NCI-H2196 (cell line): ENCODE measurements around the gene SARNP.
"Not testable (repeated sequence)": the region's sequence is repeated elsewhere in the genome, so short reads cannot be mapped to it uniquely, and the experiment has no call there.

ENCODE experiments used
- DNase-seq: peaks from one replicate; lab custom pipeline; 2025; ENCODE audit not compliant: unreplicated experiment; lab: John Stamatoyannopoulos, UW

Gene SARNP

DNA sequence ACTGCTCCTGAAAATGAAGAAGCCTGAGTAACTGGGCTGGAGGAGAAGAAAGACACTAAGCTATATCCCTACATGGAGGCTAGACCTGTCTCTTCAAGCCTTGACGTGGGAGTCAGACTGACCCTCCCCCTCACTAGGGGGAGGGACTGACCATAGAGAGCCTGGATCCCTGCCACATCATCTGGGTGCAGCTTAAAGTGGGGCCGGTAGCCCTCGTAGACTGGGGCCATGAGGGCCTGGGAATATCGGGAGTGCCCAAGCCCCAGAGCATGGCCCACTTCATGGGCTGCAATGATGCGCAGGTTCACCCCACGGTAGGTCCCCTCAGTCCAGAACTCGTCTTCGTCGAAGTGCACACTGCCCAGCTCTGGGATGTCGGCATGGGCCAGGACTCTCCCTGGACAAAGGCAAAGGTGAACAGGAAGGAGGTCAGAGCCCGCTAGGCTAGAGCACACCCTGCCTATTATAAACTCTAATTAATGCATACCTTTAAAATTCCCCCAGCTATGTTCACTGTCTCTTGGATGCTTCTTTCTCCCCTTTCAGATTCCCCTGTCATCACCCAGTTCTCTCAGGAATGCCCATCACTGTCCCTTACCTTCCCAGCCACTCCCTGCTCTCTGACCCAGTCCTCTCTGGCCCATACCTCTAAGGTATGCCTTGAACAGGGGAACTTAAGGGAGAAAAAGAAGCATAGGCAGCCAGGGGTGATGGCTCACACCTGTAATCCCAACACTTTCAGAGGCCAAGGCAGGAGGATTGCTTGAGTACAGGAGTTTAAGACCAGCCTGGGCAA is 22.0 kb upstream of the SARNP start:
- no peak for DNase-seq

DNA sequence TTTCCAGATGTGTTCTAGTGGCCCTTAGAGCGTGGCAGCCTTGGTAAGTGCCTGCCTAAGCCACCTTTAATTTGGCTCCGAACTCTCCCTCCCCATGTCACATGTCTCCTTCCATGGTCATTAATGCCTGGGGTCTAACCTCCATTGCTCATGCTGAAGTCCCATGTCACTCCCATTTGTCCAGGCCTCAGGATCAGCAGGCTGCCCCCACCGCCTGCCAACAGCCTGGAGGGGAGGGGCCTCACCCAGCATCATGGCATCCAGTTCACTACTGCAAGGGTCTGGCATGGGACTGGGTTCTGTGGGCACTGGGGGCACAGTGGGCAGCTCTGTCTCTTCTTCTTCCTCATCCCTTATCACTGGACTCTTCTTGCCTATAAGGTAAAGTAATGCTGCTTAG is 20.8 kb upstream of the SARNP start:
- no peak for DNase-seq

DNA sequence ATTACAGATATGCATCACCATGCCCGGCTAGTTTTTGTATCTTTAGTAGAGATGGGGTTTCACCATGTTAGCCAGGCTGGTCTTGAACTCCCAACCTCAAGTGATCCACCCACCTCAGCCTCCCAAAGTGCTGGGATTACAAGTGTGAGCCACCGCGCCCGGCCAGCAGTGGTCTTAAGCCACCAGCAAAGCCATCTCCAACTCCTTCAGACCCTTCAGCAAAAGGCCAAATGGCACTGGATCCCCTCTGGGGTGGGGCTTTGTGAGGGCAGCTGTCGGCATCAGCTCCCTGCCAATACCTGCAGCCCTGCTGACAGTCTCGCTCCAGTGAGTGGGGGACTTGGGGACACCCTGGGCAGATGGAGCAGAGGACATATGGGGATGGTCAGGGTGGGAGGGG is 16.9 kb upstream of the SARNP start:
- not testable (repeated sequence) for DNase-seq

DNA sequence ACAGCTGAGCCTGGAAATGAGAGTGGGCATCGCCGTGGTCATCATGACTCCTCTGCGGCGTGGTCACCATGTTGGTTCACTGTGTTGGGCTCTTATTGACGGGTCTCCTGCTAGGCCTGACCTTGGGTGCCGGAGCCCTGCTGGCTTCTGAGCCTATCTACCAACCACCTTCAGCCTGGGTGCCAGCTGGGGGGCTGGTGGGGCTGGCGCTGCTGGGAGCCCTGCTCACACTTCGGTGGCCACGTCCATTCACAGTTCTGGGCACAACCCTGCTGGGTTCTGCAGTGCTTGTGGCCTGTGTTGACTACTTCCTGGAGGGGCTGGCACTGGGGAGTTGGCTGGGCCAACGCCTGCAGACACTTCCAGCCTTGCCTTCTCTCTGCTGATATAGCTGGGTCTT is 15.5 kb upstream of the SARNP start:
- DNase-seq: no peak

DNA sequence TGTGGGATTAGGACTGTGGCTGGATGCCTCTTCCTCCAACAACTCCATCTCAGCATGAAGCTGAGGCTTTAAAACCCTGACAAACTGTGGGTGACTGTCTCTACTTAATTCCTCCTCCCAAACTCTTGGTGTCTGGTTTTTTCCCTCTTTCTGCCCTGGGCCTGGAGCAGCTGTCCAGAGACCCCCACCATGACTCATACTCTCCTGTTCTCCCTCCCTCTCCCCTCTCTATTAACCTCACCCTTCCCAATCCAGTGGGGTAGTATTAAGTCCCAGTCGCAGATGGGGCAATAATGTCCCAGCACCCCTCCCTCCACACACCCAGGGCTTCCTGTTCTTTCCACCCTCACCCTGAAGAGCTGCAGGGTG is 13.9 kb upstream of the SARNP start:
- DNase-seq: no peak

DNA sequence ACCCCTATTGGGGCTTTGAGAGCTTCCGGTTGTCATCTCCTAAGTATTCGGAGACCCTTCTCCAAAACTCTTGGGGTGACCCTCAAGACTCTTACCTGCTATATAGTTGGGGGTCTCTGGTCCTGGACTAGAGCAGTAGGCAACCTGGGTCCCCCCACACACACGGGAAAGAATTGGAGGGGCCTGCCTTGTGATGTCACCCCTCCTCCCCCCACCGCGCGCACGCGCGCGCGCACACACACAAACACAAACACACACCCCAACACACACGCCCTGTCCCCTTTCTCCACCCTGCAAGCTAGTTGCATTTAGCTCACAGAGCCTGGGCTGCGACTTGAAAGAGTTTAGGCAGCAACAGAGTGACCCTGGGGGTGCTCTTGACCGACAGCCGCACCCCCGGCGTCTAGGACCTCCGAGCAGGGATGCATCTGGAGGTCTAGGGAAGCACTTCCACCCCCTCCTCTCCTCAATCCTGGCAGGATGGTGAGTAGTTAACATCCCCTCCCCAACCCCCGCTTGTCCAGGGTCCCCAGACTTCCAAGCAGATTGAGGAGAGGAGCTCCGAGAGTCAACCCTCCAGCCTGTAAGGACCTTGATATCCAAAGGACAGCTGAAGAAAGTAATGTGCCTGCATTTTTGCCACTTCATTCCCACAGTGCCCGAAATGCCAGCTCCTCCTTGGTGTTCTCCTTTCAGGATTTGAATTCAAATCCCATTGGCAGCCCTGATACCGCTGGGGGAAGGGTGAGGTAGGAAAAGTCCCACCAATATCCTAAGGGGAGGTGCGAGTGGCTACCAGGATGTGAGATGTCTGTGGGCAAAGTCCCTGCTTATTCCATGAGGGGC is 13.3 kb upstream of the SARNP start:
- DNase-seq: no peak

DNA sequence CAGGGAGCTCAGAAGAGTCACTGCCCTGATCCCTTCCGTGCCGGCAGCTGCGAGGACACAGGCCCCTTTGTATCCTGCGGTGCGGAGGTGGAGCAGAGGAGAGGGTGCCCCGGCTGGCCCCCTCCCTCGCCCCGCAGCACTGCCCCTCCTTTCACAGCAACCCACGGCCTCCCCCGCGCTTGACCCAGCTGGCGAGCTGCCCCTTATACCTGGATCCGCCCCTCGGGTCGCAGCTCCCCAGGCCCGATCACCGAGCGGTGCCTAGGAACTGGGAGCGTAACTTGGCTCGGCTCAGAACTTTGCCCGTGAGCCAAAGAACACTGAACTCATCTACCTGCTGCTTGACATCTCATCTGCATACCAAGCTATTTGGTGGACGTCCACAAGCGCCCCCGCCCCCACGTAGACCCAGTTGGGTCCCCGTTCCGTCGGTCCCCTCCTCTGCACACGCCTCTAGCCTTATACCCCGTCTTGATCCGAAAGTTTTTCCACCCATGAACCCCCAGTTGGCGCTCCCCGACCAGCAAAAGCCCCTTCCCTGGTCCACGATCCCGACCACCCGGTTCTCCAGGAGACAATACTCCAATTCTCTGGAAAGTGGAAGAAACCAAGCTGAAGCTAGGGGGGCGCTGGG is 12.6 kb upstream of the SARNP start:
- DNase-seq: no peak

- no peak for DNase-seq
Observed at GRCh38 chr12:55828357-55828756, 10.8 kb upstream of the SARNP start.

DNA sequence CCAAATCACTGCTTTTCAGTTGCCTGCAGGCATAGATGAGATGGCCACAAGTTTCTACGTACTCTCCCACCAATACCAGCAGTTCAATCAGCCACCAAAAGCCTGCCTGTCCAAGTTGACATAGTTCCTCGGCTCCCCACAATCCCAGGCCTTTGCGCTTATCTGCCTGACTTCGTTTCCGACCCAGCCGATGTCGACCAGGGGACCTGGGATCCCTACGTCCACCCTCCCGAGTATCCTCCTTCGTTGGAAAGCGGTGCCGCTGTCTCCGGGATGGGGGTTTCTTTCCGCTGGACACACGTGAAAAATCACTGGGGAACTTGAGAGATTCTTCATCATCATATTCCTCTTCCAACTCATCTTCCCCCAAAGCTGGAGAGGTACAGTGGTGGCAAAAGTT is 10.3 kb upstream of the SARNP start:
- no peak for DNase-seq

DNA sequence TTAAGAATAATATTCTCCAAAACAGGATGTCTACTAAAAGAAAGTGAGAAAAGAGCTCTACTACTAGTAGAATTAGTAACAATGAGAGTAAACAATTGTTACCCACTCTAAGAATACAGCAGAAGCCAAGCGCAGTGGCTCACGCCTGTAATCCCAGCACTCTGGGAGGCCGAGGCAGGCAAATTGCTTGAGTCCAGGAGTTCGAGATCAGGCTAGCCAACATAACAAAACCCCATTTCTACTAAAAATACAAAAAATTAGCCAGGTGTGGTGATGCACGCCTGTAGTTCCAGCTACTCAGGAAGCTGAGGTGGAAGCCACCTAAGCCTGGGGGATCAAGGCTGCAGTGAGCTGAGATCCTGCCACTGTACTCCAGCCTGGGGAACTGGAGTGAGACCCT is 7.2 kb upstream of the SARNP start:
- DNase-seq: no peak

DNA sequence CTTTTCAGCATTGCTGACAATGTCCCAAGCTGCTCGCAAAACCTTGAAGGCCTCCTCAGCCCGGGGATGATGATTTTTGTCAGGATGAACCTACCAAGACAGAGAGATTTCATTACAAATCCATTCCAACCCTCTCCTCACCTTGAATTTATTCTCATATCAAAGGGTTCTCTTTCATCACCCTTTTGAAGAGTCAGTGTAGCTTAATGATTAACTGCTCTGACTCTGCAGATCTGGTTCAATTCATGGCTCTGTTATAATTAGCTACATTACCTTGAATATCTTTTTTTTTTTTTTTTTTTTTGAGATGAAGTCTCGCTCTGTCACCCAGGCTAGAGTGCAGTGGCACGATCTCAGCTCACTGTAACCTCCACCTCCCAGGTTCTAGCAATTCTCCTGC is 5.9 kb upstream of the SARNP start:
- no peak for DNase-seq

DNA sequence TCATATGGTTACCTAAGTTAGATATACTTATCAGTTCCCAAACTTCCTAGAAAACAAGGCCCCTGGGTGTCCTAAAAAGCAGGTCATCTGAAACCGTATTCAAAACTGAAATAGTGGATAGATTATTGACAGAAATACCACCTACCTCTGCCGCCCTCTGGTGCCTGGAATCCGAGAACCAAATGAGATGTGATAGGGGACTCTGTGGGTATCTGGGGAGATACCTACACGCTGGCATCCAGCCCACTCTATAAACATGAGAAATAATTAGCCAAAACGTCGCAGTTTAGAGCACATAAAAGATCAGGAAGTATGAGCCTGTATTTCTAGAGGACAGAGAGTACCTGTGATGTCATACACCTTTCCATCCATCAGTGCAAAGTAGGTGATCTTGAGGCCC is 4.7 kb upstream of the SARNP start:
- peak; percentile 11 for DNase-seq

- DNase-seq: no peak
Observed at GRCh38 chr12:55820679-55821078, 3.2 kb upstream of the SARNP start.

DNA sequence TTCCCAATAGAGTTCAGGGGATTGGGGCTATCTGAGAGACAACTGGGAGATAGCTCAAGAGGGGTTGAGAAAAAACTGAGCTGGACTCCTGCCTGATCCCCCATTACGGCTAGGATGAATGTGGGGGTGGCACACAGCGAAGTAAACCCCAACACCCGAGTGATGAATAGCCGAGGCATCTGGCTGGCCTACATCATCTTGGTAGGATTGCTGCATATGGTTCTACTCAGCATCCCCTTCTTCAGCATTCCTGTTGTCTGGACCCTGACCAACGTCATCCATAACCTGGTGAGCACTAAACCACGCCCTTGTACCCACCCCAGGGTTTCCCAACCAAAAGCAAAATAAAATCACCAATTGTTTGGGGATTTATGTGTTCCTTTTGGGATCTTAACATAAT is 1.4 kb upstream of the SARNP start:
- DNase-seq: no peak

DNA sequence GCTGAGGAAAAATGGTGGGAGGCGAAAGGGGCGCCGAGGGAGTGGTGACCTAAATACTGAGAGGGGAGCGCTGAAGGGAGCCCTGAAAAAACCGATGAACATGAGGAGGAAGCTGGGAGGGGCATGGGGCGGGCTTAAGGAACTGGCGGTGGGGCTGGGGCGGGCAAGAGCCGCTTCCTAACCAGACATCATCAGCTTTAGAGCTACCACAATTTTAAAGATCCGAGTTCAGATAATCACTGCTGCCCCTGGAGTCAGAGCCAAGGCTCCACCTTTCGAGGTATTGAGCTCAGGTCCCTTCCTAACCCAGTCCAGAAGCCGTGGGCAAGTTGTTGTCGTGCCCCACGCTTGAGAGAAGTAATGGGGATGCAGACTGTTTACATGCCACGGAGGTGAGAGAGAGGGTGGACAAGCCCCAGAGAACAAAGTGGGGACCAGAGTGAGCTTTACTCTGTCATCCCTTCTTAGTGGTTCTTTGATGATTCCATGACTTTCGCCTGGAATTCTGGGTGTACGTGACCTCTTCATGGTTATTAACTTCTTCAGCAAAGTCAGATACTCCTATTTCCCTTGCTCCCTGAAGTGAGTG is 710 bp upstream of the SARNP start:
- no peak for DNase-seq

GRCh38 chr12:55816881-55817344 is 611 bp downstream of the SARNP start:
- DNase-seq: no peak

GRCh38 chr12:55815473-55815872 is 2.1 kb downstream of the SARNP start:
- DNase-seq: no peak

DNA sequence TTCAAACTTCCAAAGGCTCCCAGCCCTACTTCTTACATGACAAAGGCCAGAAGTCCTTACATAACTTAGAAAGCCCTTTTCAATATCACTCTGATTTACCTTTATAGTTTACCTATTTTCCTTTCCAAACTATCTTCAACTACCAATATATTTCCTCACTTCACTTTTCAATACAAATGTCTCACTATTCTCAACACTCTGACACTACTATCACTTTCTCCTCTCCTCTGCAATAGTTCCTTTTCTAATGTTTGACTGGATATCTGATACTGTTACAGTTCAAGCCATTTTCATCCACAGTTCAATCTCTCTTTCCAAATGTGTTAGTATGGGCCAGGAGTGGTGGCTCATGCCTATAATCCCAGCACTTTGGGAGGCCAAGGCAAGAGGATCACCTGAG is 3.3 kb downstream of the SARNP start:
- no peak for DNase-seq

GRCh38 chr12:55812088-55812487 is 5.4 kb downstream of the SARNP start:
- no peak for DNase-seq

DNA sequence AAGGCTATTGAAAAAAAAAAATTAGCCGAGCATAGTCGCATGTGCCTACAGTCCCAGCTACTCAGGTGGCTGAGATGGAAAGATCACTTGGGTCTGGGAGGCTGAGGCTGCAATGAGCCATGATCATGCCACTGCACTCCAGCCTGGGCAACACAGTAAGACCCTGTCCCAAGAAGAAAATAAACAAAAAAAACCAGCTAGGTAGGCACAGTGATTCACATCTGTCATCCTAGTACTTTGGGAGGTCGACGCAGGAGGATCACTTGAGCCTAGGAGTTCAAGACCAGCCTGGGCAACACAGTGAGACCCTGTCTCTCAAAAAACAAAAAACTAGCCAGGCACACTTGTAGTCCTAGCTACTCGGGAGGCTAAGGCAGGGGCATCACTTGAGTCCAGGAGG is 8.2 kb downstream of the SARNP start:
- DNase-seq: no peak

DNA sequence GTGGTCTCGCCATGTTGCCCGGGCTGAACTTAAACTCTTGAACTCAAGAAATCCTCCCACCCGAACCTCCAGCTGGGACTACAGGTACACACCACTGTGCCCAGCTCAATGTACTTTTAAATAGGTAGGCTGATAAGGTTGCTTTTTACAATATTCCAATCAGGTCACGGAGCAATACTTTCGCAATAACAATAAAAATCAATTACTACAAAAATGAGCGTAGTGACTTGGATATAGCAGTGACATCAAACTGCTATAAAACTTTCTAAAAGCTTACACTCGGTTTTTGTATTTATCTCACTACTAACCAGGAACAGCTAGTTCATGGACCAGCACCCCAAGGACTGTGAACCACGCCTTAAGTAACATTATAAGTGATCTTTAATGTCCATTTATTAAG is 10.5 kb downstream of the SARNP start:
- no peak for DNase-seq

DNA sequence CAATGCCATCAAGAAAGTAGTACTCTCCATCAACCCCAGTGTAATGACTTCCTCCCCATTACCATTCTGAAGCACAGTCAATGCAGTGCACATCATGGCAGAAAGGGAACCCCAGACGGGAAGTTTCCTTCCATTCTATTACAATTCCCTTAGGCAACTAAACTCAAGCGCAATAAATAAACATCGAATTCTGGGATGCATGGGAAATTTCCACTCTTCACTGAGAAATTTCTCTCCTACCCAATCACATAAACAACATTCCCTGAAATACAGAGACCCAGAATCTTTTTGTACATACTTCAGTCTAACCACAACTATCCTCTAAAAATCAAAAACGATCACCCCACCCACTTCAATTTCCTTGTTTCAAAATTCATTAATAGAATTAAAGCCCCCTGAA is 20.0 kb downstream of the SARNP start:
- DNase-seq: no peak
